Progenitor cell of endocrine pancreas (in vitro differentiated cells): ENCODE data around the gene RMDN2. TPM values are rescaled to one million over a fixed set of nuclear protein-coding genes. Genes with fewer than 3 reads are reported as not detected.

Experiments
- DNase-seq: peaks from one replicate; pipeline ENCODE4 v3.0.0; 2021; ENCODE audit warnings: low spot score; ENCODE audit not compliant: unreplicated experiment
- H3K27ac Mint-ChIP-seq: 2 replicates; pipeline ENCODE4 v1.8.0; 2021; ENCODE audit warnings: mild to moderate bottlenecking, moderate library complexity, mixed read lengths
- H3K27me3 Mint-ChIP-seq: 2 replicates; pipeline ENCODE4 v1.8.0; 2021; ENCODE audit warnings: mixed read lengths
- H3K36me3 Mint-ChIP-seq: 2 replicates; pipeline ENCODE4 v1.8.0; 2022; ENCODE audit warnings: mixed read lengths; ENCODE audit not compliant: insufficient read depth
- H3K4me1 Mint-ChIP-seq: 2 replicates; pipeline ENCODE4 v1.8.0; 2021; ENCODE audit warnings: low read depth, mixed read lengths
- H3K4me3 Mint-ChIP-seq: 2 replicates; pipeline ENCODE4 v1.8.0; 2021; ENCODE audit warnings: low read depth, mild to moderate bottlenecking, moderate library complexity, mixed read lengths
- H3K9me3 Mint-ChIP-seq: 2 replicates; pipeline ENCODE4 v1.8.0; 2021; ENCODE audit warnings: low read depth, mixed read lengths
- CTCF ChIP-seq: fragments of 200-600 bp; sonication (generic); IDR thresholded peaks from one replicate; pipeline ENCODE4 v1.5.0; 2021; ENCODE audit warnings: antibody characterized with exemption, mild to moderate bottlenecking; ENCODE audit not compliant: unreplicated experiment
- total RNA-seq: library from RNA; stranded (reverse); gene quantifications from 2 replicates; pipeline ENCODE4 v1.2.1, GENCODE V29; 2021

RMDN2 gene
- total RNA-seq, 1 donor from 2014 or later, result 9.2 TPM

- Mint-ChIP-seq H3K27me3 (peaks cover 22% of the 10 kb centered on the region), H3K27ac (no peak overlapping the region), H3K4me3 (no peak overlapping the region), H3K9me3 (no peaks in the 10 kb centered on the region), H3K4me1 (peaks cover 2% of the 10 kb centered on the region), H3K36me3 (no peaks in the 10 kb centered on the region)
- no peak for TF ChIP-seq CTCF
- no peak for DNase-seq
These were observed 108.6 kb downstream of the RMDN2 start for GRCh38 chr2:38033646-38034045.

GRCh38 chr2:38035968-38036367 lies 110.9 kb downstream of the RMDN2 start:
- Mint-ChIP-seq H3K27ac (no peak overlapping the region), H3K27me3 (peaks cover 31% of the 10 kb centered on the region), H3K4me3 (no peak overlapping the region), H3K36me3 (no peaks in the 10 kb centered on the region), H3K9me3 (no peaks in the 10 kb centered on the region), H3K4me1 (peaks cover 2% of the 10 kb centered on the region)
- no peak for DNase-seq
- no peak for TF ChIP-seq CTCF

- H3K27ac Mint-ChIP-seq, result no peak overlapping the region
- no peak overlapping the region for H3K4me3 Mint-ChIP-seq
- DNase-seq, result no peak
- peaks cover 8% of the 10 kb centered on the region for H3K9me3 Mint-ChIP-seq
- peaks cover 31% of the 10 kb centered on the region for H3K27me3 Mint-ChIP-seq
- no peak for TF ChIP-seq CTCF
- H3K36me3 Mint-ChIP-seq, result no peaks in the 10 kb centered on the region
- peaks cover 2% of the 10 kb centered on the region for H3K4me1 Mint-ChIP-seq
These were observed 112.2 kb downstream of the RMDN2 start for GRCh38 chr2:38037325-38037724.

- no peak for TF ChIP-seq CTCF
- H3K4me3 Mint-ChIP-seq, result peak overlapping the region; percentile 52
- peaks cover 10% of the 10 kb centered on the region for H3K9me3 Mint-ChIP-seq
- H3K27ac Mint-ChIP-seq, result no peak overlapping the region
- H3K27me3 Mint-ChIP-seq, result peaks cover 31% of the 10 kb centered on the region
- no peak for DNase-seq
- peaks cover 2% of the 10 kb centered on the region for H3K4me1 Mint-ChIP-seq
- H3K36me3 Mint-ChIP-seq, result no peaks in the 10 kb centered on the region
These were observed 112.9 kb downstream of the RMDN2 start for GRCh38 chr2:38037757-38038621.

GRCh38 chr2:38038682-38039081 lies 113.6 kb downstream of the RMDN2 start:
- Mint-ChIP-seq H3K27ac (no peak overlapping the region), H3K27me3 (peaks cover 31% of the 10 kb centered on the region), H3K4me3 (no peak overlapping the region), H3K4me1 (peaks cover 2% of the 10 kb centered on the region), H3K9me3 (peaks cover 16% of the 10 kb centered on the region), H3K36me3 (no peaks in the 10 kb centered on the region)
- no peak for TF ChIP-seq CTCF
- no peak for DNase-seq
